Stomach (tissue), 4 donors: Measurements from ENCODE around the gene UBFD1.

Source experiments
- EP300 ChIP-seq: sonication (generic); formaldehyde crosslinking; IDR thresholded peaks from one replicate; pipeline ENCODE4 v1.6.1; 2017; ENCODE audit warnings: antibody characterized with exemption
- TF ChIP-seq, protein P1 (sequence below), 7 experiments: fragments of 450-650 bp in 4 of 7; fragments of 200-600 bp in 3 of 7; sonication (generic) in 3 of 7; IDR thresholded peaks; one replicate each; pipeline ENCODE4 v1.5.1; 2016 to 2019; ENCODE audit warnings: antibody characterized with exemption in 7 of 7, control low read depth in 2 of 7, mild to moderate bottlenecking in 1 of 7

- TF ChIP-seq, protein P1, sequence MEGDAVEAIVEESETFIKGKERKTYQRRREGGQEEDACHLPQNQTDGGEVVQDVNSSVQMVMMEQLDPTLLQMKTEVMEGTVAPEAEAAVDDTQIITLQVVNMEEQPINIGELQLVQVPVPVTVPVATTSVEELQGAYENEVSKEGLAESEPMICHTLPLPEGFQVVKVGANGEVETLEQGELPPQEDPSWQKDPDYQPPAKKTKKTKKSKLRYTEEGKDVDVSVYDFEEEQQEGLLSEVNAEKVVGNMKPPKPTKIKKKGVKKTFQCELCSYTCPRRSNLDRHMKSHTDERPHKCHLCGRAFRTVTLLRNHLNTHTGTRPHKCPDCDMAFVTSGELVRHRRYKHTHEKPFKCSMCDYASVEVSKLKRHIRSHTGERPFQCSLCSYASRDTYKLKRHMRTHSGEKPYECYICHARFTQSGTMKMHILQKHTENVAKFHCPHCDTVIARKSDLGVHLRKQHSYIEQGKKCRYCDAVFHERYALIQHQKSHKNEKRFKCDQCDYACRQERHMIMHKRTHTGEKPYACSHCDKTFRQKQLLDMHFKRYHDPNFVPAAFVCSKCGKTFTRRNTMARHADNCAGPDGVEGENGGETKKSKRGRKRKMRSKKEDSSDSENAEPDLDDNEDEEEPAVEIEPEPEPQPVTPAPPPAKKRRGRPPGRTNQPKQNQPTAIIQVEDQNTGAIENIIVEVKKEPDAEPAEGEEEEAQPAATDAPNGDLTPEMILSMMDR (IDR thresholded peaks at IDR 0.05), result no peak
- no peak for TF ChIP-seq EP300
These were observed 33.6 kb upstream of the UBFD1 start for GRCh38 chr16:23523876-23524385.
